HFF-Myc (cell line): ENCODE data around the gene KCTD17.

Source experiments
- DNase-seq: peaks from one replicate; pipeline ENCODE4 v3.0.0-alpha.2; 2011; ENCODE audit warnings: low read depth; ENCODE audit errors: extremely low read depth
- H3K4me3 ChIP-seq: replicated peaks from 2 replicates; pipeline ENCODE4 v1.5.1; 2011; ENCODE audit warnings: low read depth, mild to moderate bottlenecking, control low read depth, low read length
- CTCF ChIP-seq: IDR thresholded peaks from 2 replicates; pipeline ENCODE4 v1.5.1; 2012; ENCODE audit warnings: mild to moderate bottlenecking, low read depth, low read length, control low read depth; ENCODE audit errors: missing control alignments

The KCTD17 gene

GRCh38 chr22:37032134-37032534 is 19.4 kb upstream of the KCTD17 start:
- no peak overlapping the region for H3K4me3 ChIP-seq
- no peak for TF ChIP-seq CTCF
- DNase-seq = no peak

DNA sequence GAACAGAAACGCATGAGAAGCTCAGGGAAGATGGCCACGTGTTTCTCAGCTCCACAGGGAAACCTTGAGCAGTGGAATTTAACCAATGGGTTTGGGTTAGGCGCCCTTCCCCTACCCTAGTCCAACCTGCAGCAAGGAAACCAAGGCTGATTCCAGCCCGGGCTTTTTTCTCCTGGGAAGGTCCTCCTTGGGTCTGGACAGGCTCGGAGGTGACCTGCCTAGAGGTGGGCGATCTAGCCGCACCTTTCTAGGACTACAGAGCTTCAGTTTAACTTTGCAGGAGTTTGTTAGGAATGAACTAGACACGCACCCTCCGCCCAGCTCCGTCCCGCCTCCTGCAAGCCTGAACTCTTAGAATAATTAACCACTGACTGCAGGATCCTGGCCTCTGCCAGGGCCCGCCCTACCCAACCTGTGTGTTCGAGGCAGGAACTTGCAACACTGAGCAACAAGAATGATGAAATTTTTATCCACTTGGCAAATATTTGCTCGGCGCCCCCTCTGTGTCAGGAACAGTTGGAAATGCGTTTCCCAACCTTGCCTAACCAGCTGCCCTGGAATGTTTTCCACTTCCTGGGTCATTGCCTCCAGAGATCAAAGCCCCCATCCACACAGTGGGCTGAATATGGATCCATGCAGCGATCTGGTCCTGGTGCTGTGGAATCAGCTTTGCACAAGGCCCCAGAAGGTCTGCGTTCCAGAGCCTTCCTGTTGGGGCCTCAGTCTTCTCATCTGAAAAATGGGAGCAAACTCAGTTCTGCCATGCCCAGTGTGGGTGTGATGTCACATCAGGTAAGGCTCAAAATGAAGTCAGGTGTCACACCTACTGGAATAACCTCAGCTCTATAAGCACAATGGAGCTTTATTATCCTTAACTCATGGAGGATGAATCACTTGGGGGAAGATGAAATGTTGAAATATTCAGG is 18.7 kb upstream of the KCTD17 start:
- DNase-seq = no peak
- H3K4me3 ChIP-seq = no peak overlapping the region
- TF ChIP-seq CTCF = no peak

GRCh38 chr22:37033605-37034430 is 17.7 kb upstream of the KCTD17 start:
- DNase-seq = no peak
- TF ChIP-seq CTCF = no peak
- H3K4me3 ChIP-seq = no peak overlapping the region

DNA sequence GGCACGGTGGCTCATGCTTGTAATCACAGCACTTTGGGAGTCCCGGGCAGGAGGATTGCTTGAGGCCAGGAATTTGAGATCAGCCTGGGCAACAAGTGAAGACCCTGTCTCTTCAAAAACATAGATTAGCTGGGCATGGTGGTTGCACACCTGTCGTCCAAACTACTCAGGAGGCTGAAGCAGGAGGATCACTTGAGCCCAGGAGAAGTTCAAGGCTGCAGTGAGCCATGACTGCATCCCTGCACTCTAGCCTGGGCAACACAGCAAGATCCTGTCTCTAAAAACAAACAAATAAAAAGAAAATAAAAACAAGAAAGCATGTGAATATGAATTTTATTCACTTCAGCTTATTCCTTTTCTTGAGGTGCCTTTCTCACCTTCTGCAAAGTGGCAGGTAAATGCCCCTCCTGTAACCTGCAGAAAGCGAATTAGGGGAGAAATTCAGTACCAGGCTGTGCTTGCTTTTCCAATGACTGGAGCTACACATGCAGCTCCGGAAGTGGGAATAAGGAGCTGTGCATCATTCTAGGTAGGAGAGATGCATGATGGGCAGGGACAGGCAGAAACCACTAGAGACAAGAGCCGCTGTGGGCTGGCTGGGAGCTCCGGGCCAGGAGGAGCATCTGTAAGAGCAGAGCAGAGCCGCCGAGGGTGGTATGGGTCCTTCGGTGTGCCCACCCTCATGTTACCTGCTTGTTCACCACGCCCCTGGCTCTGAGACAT is 14.7 kb upstream of the KCTD17 start:
- H3K4me3 ChIP-seq = no peak overlapping the region
- TF ChIP-seq CTCF = no peak
- DNase-seq = no peak

- H3K4me3 ChIP-seq = no peak overlapping the region
- TF ChIP-seq CTCF = no peak
- DNase-seq = no peak
Measured at GRCh38 chr22:37037669-37038068, 13.9 kb upstream of the KCTD17 start.

DNA sequence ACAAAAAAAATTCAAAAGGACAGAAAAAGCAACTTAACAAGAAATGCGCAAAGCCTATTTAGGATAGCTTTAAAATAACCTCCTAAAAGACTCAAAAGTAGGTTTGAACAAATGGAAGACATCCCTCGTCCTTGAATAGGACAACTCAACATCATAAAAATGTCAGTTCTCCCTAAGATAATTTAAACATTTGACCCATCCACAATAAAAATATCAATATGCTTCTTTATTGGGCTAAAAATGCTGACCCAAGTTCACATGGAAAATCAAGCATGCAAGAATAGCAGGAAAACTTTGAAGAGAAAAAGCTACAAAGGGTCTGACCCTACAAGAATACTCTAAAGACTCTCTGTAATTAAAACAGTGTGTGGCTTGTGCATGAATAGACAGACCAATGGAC is 12.1 kb upstream of the KCTD17 start:
- no peak for TF ChIP-seq CTCF
- no peak for DNase-seq
- no peak overlapping the region for H3K4me3 ChIP-seq
